PC-9 (cell line): ENCODE data around the gene CACNA2D4. TPM values are rescaled to one million over a fixed set of nuclear protein-coding genes. Genes with fewer than 3 reads are reported as not detected.

Experiments
- BruUV-seq: library from RNA; stranded (reverse); fragments of 400-500 nt; replicated peaks from 2 replicates; lab custom pipeline; 2021; lab: Mats Ljungman, UMichigan
- CTCF ChIA-PET: fragments of 300-600 bp; sonication (Branson Sonifier 250); formaldehyde crosslinking; loops from one replicate; lab custom pipeline; 2022; ENCODE audit warnings: antibody characterized with exemption; lab: Charles Lee
- POLR2A ChIA-PET: fragments of 300-600 bp; sonication (Branson Sonifier 250); formaldehyde crosslinking; loops from one replicate; lab custom pipeline; 2022; ENCODE audit warnings: antibody characterized with exemption; ENCODE audit not compliant: unreplicated experiment; lab: Charles Lee
- DNase-seq, 2 experiments: peaks; one replicate each; pipeline versions ENCODE4 v3.0.0 to v3.0.0-alpha.2; 2015 to 2022; ENCODE audit warnings: mixed read lengths in 1 of 2
- H2AFZ ChIP-seq: fragments of 200-600 bp; sonication (generic); 2 replicates; pipeline ENCODE4 v1.8.1; 2017; ENCODE audit warnings: antibody characterized with exemption
- H3F3A ChIP-seq: fragments of 200-600 bp; sonication (generic); 2 replicates; pipeline ENCODE4 v1.8.1; 2017; ENCODE audit warnings: antibody characterized with exemption, mild to moderate bottlenecking, low read depth; ENCODE audit not compliant: insufficient read depth
- H3K27ac ChIP-seq: fragments of 200-600 bp; sonication (generic); 2 replicates; pipeline ENCODE4 v1.6.1; 2016; ENCODE audit warnings: mixed run types
- H3K27me3 ChIP-seq: fragments of 200-600 bp; sonication (generic); 2 replicates; pipeline ENCODE4 v1.6.1; 2016; ENCODE audit warnings: low read depth, mixed run types; ENCODE audit not compliant: insufficient read depth
- H3K36me3 ChIP-seq: fragments of 200-600 bp; sonication (generic); 2 replicates; pipeline ENCODE4 v1.6.1; 2016; ENCODE audit warnings: low read depth, mixed run types
- H3K4me1 ChIP-seq: fragments of 200-600 bp; sonication (generic); replicated peaks from 2 replicates; pipeline ENCODE4 v1.6.1; 2016; ENCODE audit warnings: mixed run types; ENCODE audit not compliant: insufficient read depth
- H3K4me2 ChIP-seq: fragments of 200-600 bp; sonication (generic); 2 replicates; pipeline ENCODE4 v1.6.1; 2017; ENCODE audit warnings: mixed run types
- H3K4me3 ChIP-seq: fragments of 200-600 bp; sonication (generic); 2 replicates; pipeline ENCODE4 v1.6.1; 2016; ENCODE audit warnings: mixed run types
- H3K79me2 ChIP-seq: fragments of 200-600 bp; sonication (generic); 2 replicates; pipeline ENCODE4 v1.6.1; 2017; ENCODE audit warnings: low read depth, mixed run types
- H3K9me2 ChIP-seq: fragments of 200-600 bp; sonication (generic); 2 replicates; pipeline ENCODE4 v1.8.1; 2017; ENCODE audit warnings: mild to moderate bottlenecking; ENCODE audit not compliant: insufficient read depth
- H3K9me3 ChIP-seq: fragments of 200-600 bp; sonication (generic); 2 replicates; pipeline ENCODE4 v1.8.1; 2016; ENCODE audit warnings: low read depth; ENCODE audit not compliant: insufficient read depth
- H4K20me1 ChIP-seq: fragments of 200-600 bp; sonication (generic); 2 replicates; pipeline ENCODE4 v1.8.1; 2017; ENCODE audit not compliant: insufficient read depth
- CTCF ChIP-seq: fragments of 200-600 bp; sonication (generic); conservative IDR thresholded peaks from 2 replicates; pipeline ENCODE4 v1.6.1; 2017; ENCODE audit warnings: mixed run types, antibody characterized with exemption, mild to moderate bottlenecking, moderate library complexity
- EZH2 ChIP-seq: fragments of 200-600 bp; sonication (generic); IDR thresholded peaks from 2 replicates; pipeline ENCODE4 v1.8.0; 2017; ENCODE audit warnings: antibody characterized with exemption, low read depth
- intact Hi-C: fragments of 100-400 bp; cut with micrococcal nuclease; formaldehyde crosslinking; loops from one replicate; pipeline ENCODE4 v1.10.0; 2022; ENCODE audit not compliant: unreplicated experiment
- total RNA-seq: library from RNA; stranded (reverse); gene quantifications from 2 replicates; pipeline ENCODE4 v1.2.3, GENCODE V29; 2021

Gene CACNA2D4
- total RNA-seq, 1 experiment from 2014 or later, result not detected

- H3K4me3 ChIP-seq, result no peak overlapping the region
- BruUV-seq, result no TSS peak
- no peaks in the 10 kb centered on the region for H4K20me1 ChIP-seq
- TF ChIP-seq CTCF, result no peak
- no peak for TF ChIP-seq EZH2
- no peaks in the 10 kb centered on the region for H3K36me3 ChIP-seq
- H3K9me3 ChIP-seq, result no peaks in the 10 kb centered on the region
- no peak overlapping the region for H2AFZ ChIP-seq
- DNase-seq, result no peak
- no peaks in the 10 kb centered on the region for H3K4me1 ChIP-seq
- H3F3A ChIP-seq, result no peaks in the 10 kb centered on the region
- H3K4me2 ChIP-seq, result no peak overlapping the region
- POLR2A ChIA-PET, result no interaction called here
- no peak overlapping the region for H3K27ac ChIP-seq
- CTCF ChIA-PET, result no interaction called here
- intact Hi-C loops, result no loop called here
- peaks cover 100% of the 10 kb centered on the region for H3K27me3 ChIP-seq
- no peaks in the 10 kb centered on the region for H3K9me2 ChIP-seq
- H3K79me2 ChIP-seq, result no peaks in the 10 kb centered on the region
Observed at GRCh38 chr12:1857086-1857485, 61.4 kb downstream of the CACNA2D4 start.

GRCh38 chr12:1855241-1855640 lies 63.2 kb downstream of the CACNA2D4 start:
- CTCF ChIA-PET, result no interaction called here
- intact Hi-C loops, result no loop called here
- Histone ChIP-seq H3F3A (no peaks in the 10 kb centered on the region), H2AFZ (no peak overlapping the region), H3K9me3 (no peaks in the 10 kb centered on the region), H4K20me1 (no peaks in the 10 kb centered on the region), H3K79me2 (no peaks in the 10 kb centered on the region), H3K27ac (no peak overlapping the region), H3K9me2 (no peaks in the 10 kb centered on the region), H3K27me3 (peaks cover 98% of the 10 kb centered on the region), H3K4me1 (no peaks in the 10 kb centered on the region), H3K4me3 (no peak overlapping the region), H3K4me2 (no peak overlapping the region), H3K36me3 (no peaks in the 10 kb centered on the region)
- POLR2A ChIA-PET, result interaction anchor here (0.6 kb wide), 1 partner anchor 18 kb away, joined by 3 read pairs; no protein-coding TSS in a partner anchor
- no TSS peak for BruUV-seq
- no peak for DNase-seq
- no peak for TF ChIP-seq EZH2
- no peak for TF ChIP-seq CTCF

- no peaks in the 10 kb centered on the region for H3K9me2 ChIP-seq
- CTCF ChIA-PET, result no interaction called here
- no peaks in the 10 kb centered on the region for H3K4me1 ChIP-seq
- no peak overlapping the region for H2AFZ ChIP-seq
- no peaks in the 10 kb centered on the region for H4K20me1 ChIP-seq
- no TSS peak for BruUV-seq
- H3K36me3 ChIP-seq, result no peaks in the 10 kb centered on the region
- POLR2A ChIA-PET, result no interaction called here
- no peaks in the 10 kb centered on the region for H3K79me2 ChIP-seq
- H3K4me2 ChIP-seq, result no peak overlapping the region
- intact Hi-C loops, result no loop called here
- no peaks in the 10 kb centered on the region for H3F3A ChIP-seq
- H3K27me3 ChIP-seq, result peaks cover 98% of the 10 kb centered on the region
- no peak for TF ChIP-seq CTCF
- no peak for TF ChIP-seq EZH2
- no peaks in the 10 kb centered on the region for H3K9me3 ChIP-seq
- H3K27ac ChIP-seq, result no peak overlapping the region
- H3K4me3 ChIP-seq, result no peak overlapping the region
- no peak for DNase-seq
Observed at GRCh38 chr12:1853716-1854115, 64.7 kb downstream of the CACNA2D4 start.
